HepG2 (cell line): ENCODE data around the gene PRPF18. TPM values are rescaled to one million over a fixed set of nuclear protein-coding genes. Genes with fewer than 3 reads are reported as not detected.

Experiments
- polyA plus RNA-seq, 8 experiments: library from polyadenylated mRNA; depleted of rRNA in 3 of 8; stranded (reverse) in 7 of 8; unstranded in 1 of 8; fragments of >200 nt; fragmentation: Illumina TruSeq in 4 of 8; extraction: Trizol in 4 of 8; gene quantifications; 2 replicates each; pipeline versions ENCODE4 v1.2.1 to v1.2.3, GENCODE V29; 2011 to 2016; ENCODE audit warnings: low read depth in 4 of 8, missing spikeins in 1 of 8, mixed read lengths in 1 of 8; ENCODE audit not compliant: insufficient read depth in 1 of 8
- total RNA-seq, 5 experiments: library from RNA; depleted of rRNA; stranded (reverse); fragments of >200 nt; fragmentation: Illumina TruSeq; extraction: Trizol; gene quantifications; 2 replicates each; pipeline ENCODE4 v1.2.3, GENCODE V29; 2016; ENCODE audit warnings: low read depth in 1 of 5

Gene PRPF18
- total and polyA plus RNA-seq, 2 of the 13 experiments (the other 11 are each of a cell fraction or from before 2014, with no cell fraction given), result 6.1 to 17.2 TPM

Other genes with a start within 250 kb of the PRPF18 start
- gene SEPHS1, start 238.7 kb upstream of the PRPF18 start, total RNA-seq (2016; rRNA removed; fragmentation: Illumina TruSeq; extraction: Trizol), result 61.5 and 76.0 TPM in 2 replicates
- gene SEPHS1, start 238.7 kb upstream of the PRPF18 start, polyA plus RNA-seq (2011; rRNA removed), result 52.3 and 57.8 TPM in 2 replicates
- gene BEND7, start 58.0 kb upstream of the PRPF18 start, total RNA-seq (2016; rRNA removed; fragmentation: Illumina TruSeq; extraction: Trizol), result 15.4 and 17.1 TPM in 2 replicates
- 13.5 and 14.1 TPM in 2 replicates for gene BEND7, start 58.0 kb upstream of the PRPF18 start, polyA plus RNA-seq (2011; rRNA removed)